ENCODE measurements around the gene SEC31B. TPM values are rescaled to one million over a fixed set of nuclear protein-coding genes. Genes with fewer than 3 reads are reported as not detected.

The SEC31B gene
- total RNA-seq, 1 donor from 2014 or later, result 3.2 TPM

DNA sequence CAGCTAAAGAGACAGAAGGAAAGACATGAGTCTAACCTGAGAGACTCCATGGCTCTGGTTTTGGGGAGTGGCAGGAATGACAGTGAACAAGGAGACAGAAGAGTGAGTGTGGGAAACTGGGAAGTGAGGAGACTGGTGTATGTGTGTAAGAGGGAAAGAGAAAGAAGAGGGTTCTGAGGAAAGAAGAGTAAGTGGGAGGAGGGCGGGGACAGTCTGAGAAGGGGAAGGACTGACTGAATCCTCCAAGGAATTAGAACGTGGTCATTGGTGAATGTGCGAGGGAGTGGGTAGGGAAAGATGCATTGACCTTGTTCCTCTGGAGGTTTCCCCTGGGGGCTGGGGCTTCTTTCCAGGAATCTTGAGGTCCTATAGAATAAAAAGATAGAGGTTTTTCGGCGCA is 30.3 kb downstream of the SEC31B start:
- no peak for ATAC-seq

DNA sequence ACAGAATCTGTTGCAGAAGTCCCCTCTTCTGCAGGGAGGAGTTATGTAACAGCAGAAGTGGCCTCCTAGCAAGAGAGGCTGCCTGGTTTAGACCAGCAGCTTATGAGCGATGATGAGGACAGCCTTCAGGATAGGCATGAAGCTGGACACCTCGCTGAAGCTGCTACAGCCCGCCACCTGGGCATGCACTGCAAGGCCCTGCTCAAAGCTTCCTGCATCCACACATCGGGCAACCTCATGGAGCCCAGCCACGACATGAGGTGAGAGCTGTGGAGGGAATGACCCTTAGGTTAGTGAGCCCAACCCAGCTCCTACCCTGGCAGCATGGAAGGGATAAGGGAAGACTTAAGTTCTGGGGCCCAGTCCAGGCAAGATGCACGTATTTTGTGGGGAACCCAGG is 32.1 kb downstream of the SEC31B start:
- no peak for ATAC-seq

DNA sequence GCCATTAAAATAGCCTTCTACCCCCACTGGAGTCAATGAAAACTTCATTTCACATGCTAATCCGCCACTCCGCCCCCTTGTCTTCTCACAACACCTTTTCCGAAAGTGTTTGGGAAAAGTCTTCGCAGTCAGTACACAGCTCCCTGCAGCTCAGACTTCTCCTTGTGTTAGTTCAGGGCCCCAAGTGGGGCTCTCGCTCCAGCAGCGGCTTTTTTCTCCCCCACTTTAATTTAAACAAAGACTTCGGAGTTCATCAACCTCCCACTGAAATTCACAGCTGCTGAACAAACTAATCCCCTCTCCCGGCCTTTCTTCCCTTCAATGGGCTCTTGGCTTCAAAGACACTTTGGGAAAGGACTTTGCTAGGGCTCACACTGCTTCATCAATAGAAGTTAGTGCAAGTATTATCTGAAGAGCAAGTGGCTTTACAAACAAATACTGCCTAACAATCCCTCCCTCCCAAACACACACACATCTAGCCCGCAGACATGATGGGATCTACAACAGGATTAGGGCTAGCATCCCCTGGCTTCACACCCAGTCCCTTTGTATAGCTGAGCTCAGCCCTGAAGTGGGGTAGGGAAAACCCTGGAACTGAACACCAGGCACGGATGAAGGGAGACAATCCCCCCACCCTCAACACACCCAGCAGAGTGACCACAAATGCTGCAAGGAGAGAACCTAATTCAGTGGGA is 33.7 kb downstream of the SEC31B start:
- no peak for ATAC-seq

DNA sequence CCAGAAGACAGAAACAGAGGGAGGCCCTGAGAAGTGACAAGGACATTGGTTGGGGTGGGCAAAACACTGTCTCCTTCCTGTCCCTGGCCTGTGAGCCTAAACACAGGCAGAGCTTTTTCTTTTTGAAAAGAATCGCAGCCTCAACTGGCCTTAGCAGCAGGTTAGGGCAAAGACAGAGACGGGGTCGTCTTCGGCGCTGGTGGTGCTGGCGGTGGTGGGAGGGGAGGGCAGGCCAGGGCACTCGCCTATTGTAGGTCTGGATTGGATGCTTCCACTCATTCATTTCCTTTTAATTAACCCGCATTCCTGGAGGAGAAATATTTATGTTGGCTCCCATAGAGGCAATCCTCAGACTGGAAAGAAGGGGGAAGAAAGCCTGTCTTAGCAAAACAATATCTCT is 34.3 kb downstream of the SEC31B start:
- no peak for ATAC-seq

DNA sequence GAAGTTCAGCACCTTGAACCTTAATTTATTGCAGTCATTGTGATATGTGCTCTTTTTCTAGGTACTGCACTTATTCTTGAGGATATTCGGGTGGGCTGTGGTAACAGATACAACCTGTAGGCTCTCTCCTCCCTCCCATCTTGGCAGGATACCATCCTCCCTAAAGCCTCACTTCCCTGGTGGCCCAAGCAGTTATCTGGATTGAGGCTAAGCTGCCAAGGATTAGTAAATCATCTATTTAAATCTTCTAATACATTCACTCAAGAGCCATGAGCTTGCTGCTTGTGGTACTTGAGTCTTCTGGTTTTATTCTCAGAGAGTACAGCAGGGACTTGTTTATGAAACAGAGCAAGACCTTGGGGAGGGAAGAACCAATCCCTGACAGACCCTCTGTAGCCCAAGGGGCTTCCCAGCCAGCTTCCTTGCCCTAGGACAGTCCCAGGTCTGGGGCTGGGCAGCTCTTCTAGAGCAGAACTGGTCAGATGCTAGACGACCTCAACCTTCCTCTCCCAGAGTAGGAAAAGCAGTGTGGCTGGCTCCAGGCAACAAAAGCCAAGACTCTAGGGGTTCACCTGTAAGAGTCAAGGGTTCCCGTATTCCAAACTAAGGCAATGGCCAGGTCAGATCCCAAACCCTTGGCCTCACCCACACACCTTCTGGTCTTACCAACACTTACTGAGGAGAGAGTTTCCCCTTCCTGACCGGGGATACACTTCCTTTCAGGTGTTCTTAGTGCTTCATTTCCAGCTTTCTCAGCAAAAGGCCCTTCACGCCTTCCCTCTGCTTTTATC is 35.6 kb downstream of the SEC31B start:
- no peak for ATAC-seq

DNA sequence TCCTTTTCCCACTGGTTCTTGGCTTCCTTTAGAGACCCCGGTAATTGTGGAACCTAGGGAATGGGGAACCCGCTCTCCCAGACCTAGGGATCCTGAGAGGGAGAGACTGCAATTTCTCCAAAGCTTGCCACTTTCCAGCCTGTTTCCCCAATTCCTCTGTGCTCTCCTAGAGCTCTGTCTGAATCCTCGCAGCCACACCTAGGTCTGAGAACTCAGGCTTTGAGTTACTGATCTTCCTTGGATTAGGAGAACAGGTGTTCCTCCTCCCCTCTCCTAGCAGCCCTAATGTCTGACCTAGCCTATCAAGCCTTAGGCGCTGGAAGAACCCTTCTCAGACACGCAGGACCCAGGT is 36.9 kb downstream of the SEC31B start:
- peak; percentile 5 for ATAC-seq

DNA sequence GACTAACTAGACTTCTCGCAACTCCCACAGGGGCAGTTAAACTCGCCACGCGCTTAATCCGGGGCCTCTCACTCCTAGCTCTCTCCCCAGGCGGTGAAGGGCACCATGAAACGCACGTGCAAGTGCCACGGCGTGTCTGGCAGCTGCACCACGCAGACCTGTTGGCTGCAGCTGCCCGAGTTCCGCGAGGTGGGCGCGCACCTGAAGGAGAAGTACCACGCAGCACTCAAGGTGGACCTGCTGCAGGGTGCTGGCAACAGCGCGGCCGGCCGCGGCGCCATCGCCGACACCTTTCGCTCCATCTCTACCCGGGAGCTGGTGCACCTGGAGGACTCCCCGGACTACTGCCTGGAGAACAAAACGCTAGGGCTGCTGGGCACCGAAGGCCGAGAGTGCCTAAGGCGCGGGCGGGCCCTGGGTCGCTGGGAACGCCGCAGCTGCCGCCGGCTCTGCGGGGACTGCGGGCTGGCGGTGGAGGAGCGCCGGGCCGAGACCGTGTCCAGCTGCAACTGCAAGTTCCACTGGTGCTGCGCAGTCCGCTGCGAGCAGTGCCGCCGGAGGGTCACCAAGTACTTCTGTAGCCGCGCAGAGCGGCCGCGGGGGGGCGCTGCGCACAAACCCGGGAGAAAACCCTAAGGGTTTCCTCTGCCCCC is 37.4 kb downstream of the SEC31B start:
- ATAC-seq, result peak; percentile 68

DNA sequence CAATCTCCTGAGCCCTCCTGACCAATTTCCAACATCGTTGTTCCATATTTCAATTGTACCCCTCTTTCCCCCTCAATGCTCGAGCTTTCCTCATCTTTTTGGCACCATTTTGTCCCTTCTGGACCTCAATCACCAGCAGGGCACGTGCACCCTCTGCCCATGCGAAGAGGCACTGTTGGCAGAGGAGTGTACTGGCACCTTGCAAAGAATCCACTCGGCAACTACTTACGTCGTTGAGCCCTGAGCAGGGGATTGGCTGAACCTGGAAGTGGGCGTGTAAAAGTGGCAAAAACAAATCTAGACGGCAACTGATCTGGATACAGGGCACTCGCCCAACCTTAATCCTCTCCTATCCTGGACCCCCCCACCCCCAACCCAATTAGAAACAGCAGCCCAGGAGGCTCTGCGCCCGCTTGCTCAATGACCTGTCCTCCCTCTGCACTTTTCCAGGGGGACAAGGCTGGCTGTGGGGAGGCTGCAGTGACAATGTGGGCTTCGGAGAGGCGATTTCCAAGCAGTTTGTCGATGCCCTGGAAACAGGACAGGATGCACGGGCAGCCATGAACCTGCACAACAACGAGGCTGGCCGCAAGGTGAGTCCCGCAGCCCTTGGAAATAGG is 38.1 kb downstream of the SEC31B start:
- ATAC-seq, result peak; percentile 96

DNA sequence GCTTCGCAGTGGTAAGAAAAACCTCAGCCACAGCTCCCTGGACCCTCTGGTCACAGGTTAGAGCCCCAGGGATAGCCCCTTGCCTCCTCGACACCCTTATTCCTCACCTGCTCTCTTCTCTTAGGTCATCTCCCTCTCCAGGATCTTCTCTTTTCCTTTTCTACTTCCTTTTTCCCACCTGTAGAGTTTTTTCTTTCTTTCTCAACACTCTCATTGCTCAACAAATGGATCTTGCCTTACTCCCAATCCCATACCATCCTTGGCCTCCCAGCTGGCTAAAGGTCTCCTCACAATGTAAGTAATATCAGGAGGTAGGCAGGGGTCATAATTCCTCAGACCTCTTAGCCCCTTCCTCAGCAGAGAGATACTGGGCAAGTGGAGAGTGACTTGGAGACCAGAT is 39.7 kb downstream of the SEC31B start:
- no peak for ATAC-seq

DNA sequence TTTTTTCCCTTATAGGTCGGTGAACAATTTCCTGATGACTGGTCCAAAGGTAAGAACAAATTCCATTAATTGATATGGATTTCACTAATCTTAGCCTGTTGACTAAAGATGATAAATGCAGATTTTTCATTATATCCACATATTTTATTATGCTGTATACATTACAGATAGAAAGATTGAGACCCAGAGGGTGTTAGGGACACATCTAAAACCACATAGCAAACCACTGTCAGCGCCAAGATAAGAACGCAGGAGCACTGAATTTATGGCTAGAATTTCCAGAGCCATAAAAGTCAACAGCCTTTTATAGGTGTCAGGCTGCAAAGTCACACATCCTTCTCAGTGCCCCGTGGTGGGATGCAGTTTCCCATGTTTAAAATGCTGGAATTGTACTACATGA is 40.6 kb downstream of the SEC31B start:
- no peak for ATAC-seq

DNA sequence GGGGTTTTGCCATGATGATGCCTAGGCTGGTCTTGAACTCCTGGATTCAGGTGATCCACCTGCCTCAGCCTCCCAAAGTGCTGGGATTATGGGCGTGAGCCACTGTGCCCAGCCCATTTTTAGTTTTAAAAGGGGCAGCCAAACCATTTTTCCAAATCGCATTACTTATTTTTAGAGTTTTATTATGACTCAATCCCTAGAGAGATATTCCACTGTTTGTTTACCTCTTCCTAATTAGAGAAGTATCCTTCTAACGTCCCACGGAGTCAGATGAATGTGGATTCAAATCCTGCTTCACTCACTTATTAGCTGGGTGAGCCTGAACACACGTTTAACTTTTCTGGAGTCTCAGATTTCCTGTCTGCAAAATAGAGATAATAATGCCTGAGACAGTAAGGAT is 41.7 kb downstream of the SEC31B start:
- ATAC-seq, result no peak

DNA sequence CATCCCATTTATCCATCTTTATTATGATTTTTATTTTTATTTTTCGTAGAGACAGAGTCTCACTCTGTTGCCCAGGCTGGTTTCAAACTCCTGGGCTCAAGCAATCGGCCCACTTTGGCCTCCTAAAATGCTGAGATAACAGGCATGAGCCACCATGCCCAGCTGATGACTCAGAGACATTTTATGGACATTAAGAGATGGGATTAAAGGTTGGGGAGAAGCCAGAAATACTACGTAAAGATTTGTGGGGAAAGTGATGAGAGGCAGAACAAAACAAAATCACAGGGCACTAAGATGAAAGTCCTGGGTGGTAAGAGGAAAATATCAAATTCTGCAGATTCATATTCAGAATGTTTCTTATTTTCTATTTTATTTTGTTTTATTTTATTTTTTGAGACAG is 49.3 kb downstream of the SEC31B start:
- ATAC-seq, result no peak

DNA sequence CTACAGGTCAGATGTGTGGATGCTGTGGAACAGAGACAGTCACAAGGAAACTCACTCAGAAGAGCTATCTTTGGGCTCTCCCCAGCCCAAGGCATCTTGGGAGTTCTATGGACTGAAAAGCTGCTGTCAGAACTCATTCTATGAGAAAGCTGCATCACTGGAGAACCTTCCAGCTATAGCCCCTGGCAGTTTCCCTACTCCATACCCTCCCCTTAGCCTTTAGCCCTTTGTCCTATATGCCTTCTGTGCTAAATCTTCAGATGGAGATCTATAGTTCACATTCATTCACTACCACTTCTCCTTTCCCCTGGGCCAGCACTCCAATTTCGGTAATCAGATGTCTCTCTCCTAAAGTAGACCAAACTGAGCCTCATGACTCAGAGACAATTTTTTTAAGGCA is 49.9 kb downstream of the SEC31B start:
- ATAC-seq, result no peak

DNA sequence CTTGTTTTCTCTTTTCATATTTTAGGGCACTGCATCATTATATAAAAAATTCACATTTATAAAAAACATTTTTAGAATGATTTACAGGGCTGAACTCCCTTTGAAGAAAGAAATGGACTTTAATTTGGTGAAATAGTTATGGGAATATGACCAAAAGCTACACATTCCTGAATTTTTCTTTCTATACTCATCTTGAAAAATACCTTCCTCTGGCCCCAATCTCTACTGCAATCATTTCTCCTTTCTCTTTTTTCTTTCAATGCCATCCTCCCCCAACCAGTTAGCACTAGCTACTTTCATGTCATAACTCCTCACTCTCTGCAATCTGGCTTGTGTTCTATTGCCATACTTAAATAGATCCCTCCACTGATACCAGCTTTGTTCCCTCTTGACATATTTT is 50.7 kb downstream of the SEC31B start:
- no peak for ATAC-seq

DNA sequence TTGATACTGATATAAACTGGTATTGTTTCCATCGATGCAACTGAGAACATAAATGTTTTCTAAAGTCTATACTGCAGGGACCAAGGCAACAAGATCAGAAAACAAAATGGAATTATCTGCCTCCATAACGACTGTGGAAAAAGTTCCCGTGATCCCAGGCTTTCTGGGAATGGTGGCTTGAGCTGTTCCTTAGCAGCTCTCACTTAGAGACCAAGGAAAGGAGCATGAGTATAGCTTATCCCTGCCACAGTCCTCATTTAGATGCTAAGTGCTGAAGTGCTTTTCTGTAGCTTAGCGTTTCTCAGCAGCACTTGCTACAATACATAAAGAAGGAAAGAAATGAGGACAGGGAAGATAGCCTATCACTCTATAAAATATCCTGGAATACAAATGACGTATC is 51.3 kb downstream of the SEC31B start:
- ATAC-seq, result no peak

DNA sequence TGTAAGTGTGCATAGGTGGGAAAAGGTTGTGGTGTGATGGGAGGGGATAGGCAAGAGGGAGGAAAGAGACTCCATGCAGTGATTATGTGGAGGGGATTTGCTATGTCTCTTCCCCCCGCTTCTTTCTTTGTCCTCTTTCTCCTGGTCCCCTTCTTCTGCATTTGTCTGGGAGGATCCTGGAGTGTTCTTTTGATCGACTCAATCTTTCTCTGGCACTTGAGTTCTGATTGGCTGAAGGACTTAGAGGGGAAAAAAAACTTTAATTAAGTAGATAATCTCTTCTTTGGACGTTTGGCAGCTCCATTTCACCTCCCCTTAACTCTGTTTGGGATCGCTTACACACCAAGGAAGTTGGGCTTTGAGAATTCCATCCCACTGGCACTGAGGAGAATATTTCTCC is 57.0 kb downstream of the SEC31B start, which contains the start of gene WNT8B:
Gene WNT8B, plus strand, starts transcription at position 301 of the 400 bp plus-strand sequence. CDS start 160 bp downstream, outside the sequence.
- ATAC-seq, result no peak

DNA sequence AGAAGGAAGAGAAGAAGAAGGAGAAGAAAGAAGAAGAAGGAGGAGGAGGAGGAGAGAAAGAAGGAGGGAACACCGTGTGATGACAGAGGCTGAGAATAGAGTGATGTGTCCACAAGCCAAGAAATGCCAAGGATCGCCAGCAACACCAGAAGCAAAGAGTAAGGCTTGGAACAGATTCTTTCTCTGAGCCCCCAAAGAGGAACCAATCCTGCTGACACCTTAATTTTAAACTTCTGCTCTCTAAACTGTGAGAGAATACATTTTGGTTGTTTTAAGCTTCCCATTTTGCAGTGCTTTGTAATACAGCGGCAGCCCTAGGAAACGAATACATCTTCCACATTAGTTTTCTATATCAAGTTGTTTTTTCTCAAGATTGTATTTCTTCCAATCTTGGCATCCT is 70.7 kb downstream of the SEC31B start:
- ATAC-seq, result no peak

DNA sequence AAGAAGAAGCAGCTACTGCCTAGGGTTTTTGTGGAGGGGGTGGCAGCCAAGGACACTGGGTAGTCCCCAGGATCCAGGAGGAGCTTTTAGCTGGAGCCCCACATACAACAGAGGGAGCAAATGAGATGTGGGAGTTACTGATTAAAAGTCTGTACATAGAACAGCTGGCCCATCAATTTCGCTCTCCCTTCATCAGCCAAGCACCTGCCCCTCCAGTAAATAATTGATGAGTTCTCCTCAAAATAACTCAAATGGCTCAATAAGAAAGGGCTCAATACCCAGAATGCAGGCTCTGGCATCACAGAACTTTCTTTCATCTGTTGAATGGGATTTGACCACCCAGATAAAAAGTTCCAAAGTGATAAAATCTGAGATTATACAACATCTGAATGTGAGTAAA is 72.0 kb downstream of the SEC31B start:
- no peak for ATAC-seq

DNA sequence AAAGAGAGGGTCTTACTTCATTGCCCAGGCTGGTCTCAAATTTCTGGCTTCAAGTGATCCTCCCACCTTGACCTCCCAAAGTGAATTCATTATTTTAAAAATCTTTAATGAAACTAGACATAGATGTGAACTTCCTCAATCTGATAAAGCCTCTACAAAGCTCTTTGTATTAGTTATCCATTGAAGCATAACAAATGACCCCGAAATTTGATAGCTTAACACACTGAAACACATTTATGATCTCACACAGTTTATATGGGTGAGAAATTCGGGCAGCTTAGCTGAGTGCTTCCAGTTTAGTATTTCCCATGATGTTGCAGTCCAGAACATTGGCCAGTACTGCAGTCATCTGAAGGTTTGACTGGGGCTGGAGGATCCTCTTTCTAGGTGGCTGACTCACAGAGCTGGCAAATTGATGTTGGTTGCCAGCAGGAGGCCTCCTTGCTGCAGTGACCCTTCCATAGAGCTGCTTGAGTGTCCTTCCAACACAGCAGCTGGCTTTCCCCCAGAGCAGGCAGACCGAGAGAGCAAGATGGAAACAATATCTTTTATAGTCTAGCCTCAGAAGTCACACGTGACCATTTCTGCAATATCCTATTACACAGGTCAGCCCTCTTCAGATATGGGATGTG is 73.4 kb downstream of the SEC31B start:
- ATAC-seq, result no peak

DNA sequence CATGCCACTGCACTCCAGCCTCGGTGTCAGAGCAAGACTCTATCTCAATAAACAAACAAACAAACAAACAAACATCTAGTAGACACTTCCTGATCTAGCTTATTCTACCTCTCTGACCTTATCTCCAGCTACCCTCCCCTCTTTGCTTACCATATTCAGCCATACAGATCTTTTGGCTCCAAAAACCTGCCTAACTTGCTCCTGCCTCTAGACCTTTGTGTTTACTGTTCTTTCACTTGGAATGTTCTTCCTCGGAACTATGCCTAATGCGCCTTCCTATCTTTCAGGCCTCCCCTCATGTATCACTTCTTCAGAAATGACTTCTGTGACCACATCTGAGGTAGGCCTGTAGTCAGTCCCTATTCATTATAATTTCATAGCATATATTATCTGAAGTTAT is 77.1 kb downstream of the SEC31B start:
- no peak for ATAC-seq

DNA sequence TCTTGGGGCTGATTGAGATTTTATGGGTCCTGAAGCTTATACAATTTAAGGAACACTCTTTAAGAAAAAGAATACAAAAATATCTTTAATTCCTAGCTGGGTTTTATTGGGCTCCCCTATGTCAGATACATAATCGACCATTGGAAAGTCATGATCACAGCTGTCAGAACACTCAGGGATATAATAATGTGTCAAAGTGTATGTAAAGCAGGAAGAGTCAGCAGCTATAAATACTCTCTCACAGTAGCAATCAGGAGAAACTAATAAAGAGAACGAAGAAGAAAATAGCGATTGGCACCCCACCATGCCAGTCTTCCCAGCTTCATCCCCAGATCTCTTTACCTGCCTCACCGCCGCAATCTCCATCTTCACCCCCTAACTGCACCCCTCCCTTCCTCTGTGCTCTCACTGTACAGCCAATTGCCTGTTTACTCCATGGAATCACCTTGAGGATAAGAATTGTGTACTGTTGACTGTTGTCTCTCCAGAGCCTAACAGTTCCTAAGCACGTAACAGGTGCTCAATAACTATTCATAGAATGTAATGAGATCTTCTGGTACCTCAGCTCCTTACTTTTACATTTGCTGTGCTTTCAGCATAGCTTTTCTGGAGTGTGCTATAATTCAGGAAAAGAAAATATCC is 80.9 kb downstream of the SEC31B start:
- no peak for ATAC-seq
